ENCODE data around the gene TPPP3.

Gene TPPP3

DNA sequence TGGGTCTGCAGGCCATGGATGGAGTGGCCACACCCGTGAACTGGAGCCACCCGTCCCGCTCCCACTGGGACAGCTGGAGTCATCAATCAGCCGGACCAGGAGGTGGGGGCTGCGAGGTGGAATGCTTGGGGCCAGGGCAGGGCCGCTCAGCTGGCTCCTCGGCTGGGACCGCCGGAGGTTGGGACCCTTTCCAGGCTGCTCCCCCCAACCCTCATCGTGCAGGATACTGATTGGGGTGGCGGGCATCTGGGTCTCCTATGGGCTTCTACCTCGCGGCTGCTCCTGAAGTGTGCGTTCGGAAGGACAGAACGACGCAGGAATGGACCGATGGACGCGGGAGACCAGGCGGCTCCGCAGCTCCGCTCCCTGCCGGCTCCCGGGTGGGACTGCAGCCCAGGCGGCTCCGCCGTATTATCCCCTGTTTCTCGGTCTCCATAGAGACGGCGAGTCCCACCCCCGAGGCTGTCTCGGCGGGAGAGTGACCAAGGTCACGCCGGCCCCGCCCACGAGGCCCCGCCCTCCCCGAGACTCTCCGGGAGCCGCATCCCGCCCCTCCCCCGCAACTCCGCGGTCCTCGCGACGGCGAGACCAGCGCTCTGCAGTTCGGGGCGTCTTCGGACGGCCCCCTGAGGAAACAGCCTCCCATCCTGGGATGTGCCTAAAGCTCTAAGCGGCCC, at the start of gene TPPP3:
Gene TPPP3 (minus strand): TSS at position 388 of the 677 bp plus-strand sequence. CDS start 2,387 bp downstream, outside the sequence.
- DNase-seq (ENCODE audit: low read depth): no peak

DNA sequence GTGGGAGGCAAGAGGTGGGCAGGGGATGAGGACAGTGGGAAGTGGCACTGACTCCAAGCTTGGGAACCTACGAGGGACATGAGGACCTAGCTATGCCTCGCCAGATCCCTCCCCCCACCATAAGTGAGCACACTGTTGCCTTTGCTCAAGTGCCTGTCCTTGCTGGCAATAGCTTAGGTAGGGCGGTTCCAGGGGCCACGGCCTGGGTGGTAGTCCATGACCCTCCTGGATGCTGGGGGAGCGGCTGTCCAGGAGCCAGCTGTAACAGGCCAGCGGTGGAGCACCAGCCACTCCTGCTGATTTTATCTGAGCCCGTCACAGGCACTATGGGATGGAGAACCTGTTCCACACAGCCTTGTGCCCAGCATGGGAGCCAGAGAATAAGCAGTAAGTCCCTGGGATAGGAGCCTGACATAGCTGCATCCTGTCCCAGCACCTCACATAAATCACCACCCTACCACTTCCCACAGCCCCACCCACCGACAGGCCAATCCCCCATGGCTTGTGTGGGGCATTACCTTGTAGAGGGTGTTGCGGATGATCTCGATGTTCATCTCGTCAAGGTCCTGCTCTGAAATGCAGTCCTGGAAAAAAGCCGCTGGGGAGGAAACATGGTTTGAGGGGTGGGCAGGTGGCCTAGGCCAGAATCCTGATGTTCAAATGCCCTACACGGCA, 49.4 kb upstream of the TPPP3 start:
- no peak for DNase-seq (ENCODE audit: low read depth)

DNA sequence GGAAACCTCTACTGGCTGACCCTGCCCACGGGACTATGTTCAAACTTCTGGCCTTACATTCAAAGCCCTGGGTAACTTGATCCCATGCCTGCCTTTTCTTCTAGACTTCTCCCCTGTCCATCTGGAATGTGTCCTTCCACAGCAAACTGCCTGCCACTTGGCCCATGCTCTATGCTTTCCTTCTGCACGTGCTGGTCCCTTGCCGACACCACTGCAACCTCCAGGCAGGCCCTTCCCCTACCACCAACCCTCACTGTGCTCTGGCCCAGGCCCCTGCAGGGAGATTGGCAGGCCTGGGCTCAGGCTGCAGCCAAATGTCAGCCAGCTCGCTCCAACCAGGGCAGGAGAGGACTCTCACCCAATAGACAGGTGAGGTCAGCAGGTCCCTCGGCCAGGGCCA, 48.6 kb upstream of the TPPP3 start:
- DNase-seq (ENCODE audit: low read depth): no peak

- no peak for DNase-seq (ENCODE audit: low read depth)
Observed at GRCh38 chr16:67441271-67441753, 48.0 kb upstream of the TPPP3 start.

GRCh38 chr16:67438824-67439393, 45.6 kb upstream of the TPPP3 start:
- no peak for DNase-seq (ENCODE audit: low read depth)

- no peak for DNase-seq (ENCODE audit: low read depth)
Observed at GRCh38 chr16:67438098-67438791, 44.9 kb upstream of the TPPP3 start.

- no peak for DNase-seq (ENCODE audit: low read depth)
Observed at GRCh38 chr16:67437513-67437912, 44.2 kb upstream of the TPPP3 start.

DNA sequence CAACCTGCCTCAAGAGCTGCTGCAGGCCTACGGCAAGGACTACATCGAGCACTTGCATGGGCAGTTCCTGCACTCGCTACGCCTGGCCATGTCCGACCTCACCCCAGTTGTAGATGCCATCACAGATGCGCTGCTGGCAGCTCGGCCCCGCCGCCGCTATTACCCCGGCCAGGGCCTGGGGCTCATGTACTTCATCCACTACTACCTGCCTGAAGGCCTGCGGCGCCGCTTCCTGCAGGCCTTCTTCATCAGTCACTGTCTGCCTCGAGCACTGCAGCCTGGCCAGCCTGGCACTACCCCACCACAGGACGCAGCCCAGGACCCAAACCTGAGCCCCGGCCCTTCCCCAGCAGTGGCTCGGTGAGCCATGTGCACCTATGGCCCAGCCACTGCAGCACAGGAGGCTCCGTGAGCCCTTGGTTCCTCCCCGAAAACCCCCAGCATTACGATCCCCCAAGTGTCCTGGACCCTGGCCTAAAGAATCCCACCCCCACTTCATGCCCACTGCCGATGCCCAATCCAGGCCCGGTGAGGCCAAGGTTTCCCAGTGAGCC, 43.4 kb upstream of the TPPP3 start:
- DNase-seq (ENCODE audit: low read depth): no peak

GRCh38 chr16:67435758-67436164, 42.5 kb upstream of the TPPP3 start:
- DNase-seq (ENCODE audit: low read depth): no peak

- DNase-seq (ENCODE audit: low read depth): no peak
Observed at GRCh38 chr16:67433131-67433719, 39.9 kb upstream of the TPPP3 start.

DNA sequence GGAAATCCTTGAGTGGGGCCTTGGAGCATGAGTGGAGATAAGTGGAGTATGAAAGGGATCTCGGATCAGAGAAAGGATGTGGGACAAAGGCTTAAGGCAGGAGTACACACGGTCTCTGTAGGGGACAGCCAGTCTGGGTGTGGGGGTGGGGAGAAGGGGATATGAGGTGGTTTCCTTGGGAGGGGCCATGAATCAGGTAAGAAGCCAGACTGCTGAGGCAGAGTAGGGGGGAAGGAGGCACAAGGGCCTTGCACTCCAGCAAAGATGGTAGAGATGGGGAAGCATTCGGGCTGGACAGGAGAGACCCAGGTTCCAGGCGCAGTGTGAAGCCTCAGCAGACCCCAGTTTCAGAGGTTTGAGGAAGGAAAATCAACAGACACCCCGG, 39.2 kb upstream of the TPPP3 start:
- DNase-seq (ENCODE audit: low read depth): no peak

GRCh38 chr16:67431775-67432505, 38.6 kb upstream of the TPPP3 start:
- DNase-seq (ENCODE audit: low read depth): no peak

DNA sequence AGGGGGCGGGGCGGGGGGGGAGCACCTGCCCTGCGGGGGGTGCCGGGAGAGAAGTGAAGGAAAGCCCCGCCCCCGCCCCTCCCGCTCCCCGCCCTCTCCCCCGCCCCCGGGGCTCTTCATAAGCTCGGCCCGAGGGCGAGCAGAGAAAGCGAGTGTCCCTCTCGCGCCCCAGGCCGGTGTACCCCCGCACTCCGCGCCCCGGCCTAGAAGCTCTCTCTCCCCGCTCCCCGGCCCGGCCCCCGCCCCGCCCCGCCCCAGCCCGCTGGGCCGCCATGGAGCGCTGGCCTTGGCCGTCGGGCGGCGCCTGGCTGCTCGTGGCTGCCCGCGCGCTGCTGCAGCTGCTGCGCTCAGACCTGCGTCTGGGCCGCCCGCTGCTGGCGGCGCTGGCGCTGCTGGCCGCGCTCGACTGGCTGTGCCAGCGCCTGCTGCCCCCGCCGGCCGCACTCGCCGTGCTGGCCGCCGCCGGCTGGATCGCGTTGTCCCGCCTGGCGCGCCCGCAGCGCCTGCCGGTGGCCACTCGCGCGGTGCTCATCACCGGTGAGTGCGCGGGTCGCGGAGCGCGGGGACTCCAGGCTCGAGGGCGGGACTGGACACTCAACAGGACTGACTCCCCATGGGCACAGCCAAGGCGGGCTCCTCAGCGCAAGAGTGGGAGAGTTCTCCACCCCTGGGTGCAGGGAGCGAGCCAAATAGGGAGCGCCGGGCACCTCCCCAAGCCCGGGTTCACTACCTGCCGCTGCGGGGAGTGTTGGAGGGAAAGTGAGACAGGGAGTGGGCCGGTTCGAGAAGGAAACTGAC, 37.9 kb upstream of the TPPP3 start, which contains the start of gene HSD11B2:
Gene HSD11B2 (plus strand): TSS at position 145 of the 798 bp plus-strand sequence. CDS start 128 bp downstream, at position 273.
- no peak for DNase-seq (ENCODE audit: low read depth)

DNA sequence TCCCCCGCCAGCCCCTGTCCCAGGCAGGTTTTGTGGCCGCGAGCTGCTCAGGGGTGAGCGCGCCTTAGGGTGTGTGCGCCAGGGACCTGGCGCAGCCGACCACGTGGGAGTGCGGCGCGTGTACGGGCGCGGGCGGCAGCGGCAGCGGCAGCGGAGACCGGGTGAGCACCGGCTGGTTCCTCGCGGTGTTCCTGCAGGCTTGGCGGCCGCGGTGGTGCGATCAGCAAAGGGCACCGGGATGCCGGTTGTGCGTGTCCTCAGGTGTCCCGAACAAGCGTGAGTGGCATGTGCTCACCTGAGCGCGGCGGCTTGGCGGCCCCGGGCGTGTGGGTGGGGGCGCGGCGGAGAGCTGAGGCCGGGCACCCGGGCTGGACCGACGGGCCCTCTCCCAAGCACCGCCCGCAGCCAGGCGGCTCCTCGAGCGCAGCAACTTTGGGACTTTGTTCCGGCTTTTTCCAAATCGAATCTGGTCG, 37.2 kb upstream of the TPPP3 start:
- DNase-seq (ENCODE audit: low read depth): no peak

- DNase-seq (ENCODE audit: low read depth): no peak
Observed at GRCh38 chr16:67429799-67430503, 36.7 kb upstream of the TPPP3 start.

GRCh38 chr16:67429053-67429798, 35.9 kb upstream of the TPPP3 start:
- DNase-seq (ENCODE audit: low read depth): no peak

DNA sequence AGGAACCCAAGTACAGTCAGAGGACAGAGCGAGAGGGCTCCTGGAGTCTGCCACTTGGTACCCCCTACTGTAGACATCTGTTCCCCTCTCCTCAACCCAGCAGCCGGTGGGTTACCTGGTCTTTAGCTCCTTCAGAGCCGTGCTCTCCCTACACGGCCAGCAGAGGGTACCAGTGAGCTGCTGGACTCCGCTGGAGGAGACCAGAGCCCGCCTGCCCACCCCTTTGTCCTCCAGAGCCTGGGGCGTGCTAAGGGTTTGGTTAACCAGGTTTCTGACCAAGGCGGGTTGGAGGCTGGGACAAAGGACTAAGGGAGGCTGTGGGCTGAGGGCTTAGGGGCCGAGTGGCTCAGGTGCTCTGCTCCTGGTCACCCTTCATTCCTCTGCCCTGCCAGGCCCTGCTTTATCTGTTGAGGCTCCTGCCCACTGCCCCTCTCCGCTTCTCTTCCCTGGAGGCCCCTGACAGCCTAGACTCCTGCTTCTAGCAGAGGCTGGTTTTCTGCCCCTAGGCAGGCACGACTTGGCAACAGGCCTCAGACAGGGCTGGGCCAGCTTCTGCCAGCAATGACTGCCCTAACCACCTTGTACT, 34.9 kb upstream of the TPPP3 start:
- DNase-seq (ENCODE audit: low read depth): peak; percentile 39

- DNase-seq (ENCODE audit: low read depth): no peak
Observed at GRCh38 chr16:67426950-67427349, 33.7 kb upstream of the TPPP3 start.
